Nucleus accumbens (tissue), 56 donors: ENCODE data around the gene KMT2C.

Source experiments
- DNase-seq, 56 donors: peaks; one replicate each; lab custom pipeline; 2025; lab: John Stamatoyannopoulos, UW

Gene KMT2C

DNA sequence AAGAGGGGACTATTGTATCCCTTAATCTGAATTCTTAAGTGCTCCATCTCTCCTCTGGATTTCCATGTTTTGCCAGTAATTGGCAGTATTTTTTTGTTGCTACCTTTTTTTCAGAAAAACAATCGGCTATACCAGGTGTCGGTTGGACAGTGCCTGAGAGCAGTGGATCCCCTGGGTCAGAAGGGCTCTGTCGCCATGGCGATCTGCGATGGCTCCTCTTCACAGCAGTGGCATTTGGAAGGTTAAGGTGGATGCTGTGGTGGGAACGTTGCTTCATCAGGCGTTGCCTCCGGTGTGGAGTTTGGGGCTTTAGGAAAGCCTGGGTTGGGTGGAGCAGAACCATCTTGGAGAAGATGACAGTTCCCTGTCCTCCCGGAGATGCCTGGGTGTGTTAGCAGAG lies 314.4 kb downstream of the KMT2C start:
- no peak for DNase-seq

- DNase-seq: no peak
Observed at GRCh38 chr7:152120776-152121175, 315.0 kb downstream of the KMT2C start.

- DNase-seq: no peak
Observed at GRCh38 chr7:152120210-152120609, 315.6 kb downstream of the KMT2C start.

GRCh38 chr7:152117356-152117755 lies 318.4 kb downstream of the KMT2C start:
- no peak for DNase-seq

GRCh38 chr7:152115021-152115718 lies 320.6 kb downstream of the KMT2C start:
- DNase-seq: no peak

- no peak for DNase-seq
Observed at GRCh38 chr7:152112829-152113228, 323.0 kb downstream of the KMT2C start.

DNA sequence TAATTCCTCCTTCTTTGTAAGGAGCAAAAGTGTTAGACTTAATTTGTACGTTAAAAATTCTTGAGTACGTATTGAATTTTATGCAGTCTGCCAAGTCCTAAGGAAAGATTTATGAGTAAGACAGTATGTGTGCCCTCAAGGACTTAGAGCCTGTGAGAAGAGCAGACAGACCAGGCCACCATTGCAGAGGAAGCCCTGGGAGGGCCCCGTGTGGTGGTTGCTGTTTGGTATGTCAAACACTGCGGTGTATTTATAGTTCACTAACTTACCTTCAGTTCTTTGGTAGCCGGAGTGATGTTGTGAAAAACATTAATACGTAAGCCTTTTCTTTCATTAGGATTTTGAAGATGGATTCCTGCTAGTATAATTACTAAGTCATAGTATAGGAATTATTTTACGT lies 327.4 kb downstream of the KMT2C start:
- DNase-seq: no peak

DNA sequence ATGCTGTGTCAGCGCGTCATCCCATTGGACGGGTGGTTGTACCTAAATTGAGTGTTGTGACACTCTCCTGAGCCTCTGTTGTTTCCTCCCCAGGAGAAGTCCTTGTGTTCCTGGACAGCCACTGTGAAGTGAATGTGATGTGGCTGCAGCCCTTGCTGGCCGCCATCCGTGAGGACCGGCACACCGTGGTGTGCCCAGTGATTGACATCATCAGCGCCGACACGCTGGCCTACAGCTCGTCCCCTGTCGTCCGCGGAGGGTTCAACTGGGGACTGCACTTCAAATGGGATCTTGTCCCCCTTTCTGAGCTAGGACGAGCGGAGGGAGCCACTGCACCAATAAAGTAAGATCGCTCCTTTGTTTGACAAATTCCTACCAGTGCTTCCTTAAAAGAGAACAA lies 327.9 kb downstream of the KMT2C start:
- DNase-seq: no peak

GRCh38 chr7:152106990-152107389 lies 328.8 kb downstream of the KMT2C start:
- DNase-seq: no peak

GRCh38 chr7:152105205-152105604 lies 330.6 kb downstream of the KMT2C start:
- no peak for DNase-seq

DNA sequence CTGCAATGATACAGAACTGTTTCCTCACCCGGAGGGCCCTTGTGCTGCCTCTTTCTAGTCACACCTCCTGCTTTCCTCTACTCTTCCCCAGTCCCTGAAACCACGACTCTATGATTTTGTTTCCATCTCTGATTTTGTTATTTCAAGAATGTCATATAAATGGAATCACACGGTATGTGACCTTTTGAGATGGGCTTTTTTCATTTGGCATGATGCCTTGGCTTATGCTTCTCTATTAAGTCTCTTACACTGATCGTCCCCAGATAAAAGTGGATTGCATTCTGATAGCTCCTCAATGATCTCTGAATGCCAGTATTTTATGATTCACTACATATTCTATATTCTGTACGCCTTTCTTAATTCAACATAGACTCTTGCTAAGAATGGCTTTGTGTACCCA lies 332.1 kb downstream of the KMT2C start:
- no peak for DNase-seq

- no peak for DNase-seq
Observed at GRCh38 chr7:152103066-152103465, 332.7 kb downstream of the KMT2C start.

DNA sequence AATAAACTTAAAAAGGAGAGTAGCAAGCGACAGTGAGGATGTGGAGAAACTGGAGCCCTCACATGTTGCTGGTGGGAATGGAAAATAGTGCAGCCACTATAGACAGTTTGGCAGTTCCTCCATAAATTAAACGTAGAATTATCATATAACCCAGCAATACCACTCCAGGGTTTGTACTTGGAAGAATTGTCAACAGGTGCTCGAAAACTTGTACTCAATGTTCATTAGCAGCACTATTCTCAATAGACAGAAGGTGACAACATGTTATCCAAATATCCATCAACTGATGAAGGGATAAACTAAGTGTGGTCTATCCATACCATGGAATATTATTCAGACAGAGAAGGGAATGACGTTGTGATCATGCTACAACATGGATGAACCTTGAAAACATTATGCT lies 338.5 kb downstream of the KMT2C start:
- no peak for DNase-seq

DNA sequence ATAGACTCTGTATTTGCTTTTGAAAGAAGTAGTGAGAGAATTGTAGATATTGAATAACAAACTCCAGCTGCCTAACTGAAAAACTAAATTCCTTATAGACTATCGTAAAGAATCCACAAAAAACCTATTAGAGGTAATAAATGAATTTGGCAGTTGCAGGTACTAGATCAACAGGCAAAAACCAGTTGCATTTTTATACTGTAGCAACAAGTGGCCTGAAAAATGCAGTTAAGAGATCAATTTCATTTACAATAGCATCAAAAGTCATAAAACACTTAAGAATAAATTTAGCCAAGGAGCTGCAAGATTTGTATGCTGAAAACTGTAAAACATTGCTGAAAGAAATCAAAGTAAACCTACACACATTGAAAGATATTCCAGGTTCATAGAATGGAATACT lies 340.0 kb downstream of the KMT2C start:
- DNase-seq: no peak

GRCh38 chr7:152093717-152094116 lies 342.1 kb downstream of the KMT2C start:
- no peak for DNase-seq

DNA sequence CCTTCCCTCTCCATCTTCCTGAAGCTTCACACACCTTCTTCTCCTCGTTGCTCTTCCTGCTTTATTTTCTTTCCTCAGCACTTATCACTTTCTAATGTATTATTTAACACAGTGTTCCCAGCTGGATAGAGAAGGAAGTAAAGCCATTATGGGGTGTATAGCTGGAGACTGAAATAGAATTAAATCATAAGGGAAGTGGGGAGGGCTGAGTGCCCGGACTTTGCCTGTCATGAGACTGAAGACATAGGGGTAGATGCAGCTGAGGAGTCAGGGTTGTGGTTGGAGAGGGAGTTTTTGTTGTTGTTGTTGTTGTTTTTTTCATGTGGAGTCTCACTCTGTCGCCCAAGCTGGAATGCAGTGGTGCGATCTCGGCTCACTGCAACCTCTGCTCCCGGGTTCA lies 345.1 kb downstream of the KMT2C start:
- DNase-seq: no peak

- no peak for DNase-seq
Observed at GRCh38 chr7:152089183-152089582, 346.6 kb downstream of the KMT2C start.

GRCh38 chr7:152086513-152086912 lies 349.3 kb downstream of the KMT2C start:
- no peak for DNase-seq

- DNase-seq: no peak
Observed at GRCh38 chr7:152085131-152085530, 350.7 kb downstream of the KMT2C start.
